NCI-H82 treated with DMSO at 0.1 percent for 48 hours (cell line): ENCODE data around the gene DUSP28.
"Not testable (repeated sequence)": the region's sequence is repeated elsewhere in the genome, so short reads cannot be mapped to it uniquely, and the experiment has no call there.

Experiments used
- DNase-seq: peaks from one replicate; lab custom pipeline; 2025; ENCODE audit not compliant: unreplicated experiment; lab: John Stamatoyannopoulos, UW

DUSP28 gene

DNA sequence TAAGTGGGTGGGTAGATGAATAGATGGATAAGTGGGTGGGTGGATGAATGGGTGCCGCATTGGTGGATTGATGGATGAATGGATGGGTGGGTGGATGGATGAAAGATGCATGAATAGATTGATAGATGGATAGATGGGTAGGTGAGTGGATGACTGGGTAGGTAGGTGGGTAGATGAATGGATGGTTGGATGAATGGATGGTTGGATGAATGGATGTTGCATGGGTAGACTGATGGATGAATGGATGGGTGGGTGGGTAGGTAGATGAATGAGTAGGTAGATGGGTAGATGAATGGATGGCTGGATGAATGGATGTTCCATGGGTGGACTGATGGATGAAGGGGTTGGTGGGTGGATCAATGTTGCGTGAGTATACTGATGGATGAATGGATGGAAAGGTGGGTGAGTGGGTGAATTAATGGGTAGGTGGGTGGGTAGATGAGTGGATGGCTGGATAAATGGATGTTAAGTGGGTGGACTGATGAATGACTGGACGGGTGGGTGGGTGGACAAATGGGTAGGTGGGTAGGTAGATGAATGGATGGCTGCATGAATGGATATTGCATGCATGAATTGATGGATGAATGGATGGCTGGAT lies 32.9 kb upstream of the DUSP28 start:
- DNase-seq = no peak

DNA sequence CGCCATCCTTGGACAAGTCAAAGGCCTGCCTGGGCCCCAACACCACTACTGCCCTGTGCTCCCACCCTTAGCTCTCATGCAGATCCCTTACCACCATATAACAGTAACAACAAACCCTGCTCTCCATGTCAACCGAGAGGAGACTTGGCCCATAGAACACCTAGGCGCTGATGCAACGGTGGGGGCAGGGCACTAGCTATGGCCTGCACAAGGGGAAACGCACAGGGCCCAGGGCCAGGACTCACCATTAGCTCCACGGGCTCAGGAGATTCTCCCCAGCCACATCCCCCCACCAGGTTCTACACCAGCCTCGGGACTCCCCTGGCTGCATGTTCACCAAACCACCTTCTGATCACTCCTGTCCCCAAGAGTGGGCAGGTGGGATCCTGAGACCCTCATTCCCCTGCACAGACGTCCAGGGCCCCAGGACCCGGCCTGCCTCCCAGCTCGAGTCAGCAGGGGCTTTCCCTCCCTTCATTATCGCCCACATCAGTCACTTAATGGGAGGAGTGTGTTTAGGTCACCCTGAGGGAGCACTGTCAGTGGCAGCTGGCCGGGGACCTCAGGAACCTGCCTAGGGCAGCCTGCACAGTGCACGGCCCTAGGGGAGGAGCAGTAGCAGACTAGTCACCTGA lies 31.6 kb upstream of the DUSP28 start:
- DNase-seq = no peak

DNA sequence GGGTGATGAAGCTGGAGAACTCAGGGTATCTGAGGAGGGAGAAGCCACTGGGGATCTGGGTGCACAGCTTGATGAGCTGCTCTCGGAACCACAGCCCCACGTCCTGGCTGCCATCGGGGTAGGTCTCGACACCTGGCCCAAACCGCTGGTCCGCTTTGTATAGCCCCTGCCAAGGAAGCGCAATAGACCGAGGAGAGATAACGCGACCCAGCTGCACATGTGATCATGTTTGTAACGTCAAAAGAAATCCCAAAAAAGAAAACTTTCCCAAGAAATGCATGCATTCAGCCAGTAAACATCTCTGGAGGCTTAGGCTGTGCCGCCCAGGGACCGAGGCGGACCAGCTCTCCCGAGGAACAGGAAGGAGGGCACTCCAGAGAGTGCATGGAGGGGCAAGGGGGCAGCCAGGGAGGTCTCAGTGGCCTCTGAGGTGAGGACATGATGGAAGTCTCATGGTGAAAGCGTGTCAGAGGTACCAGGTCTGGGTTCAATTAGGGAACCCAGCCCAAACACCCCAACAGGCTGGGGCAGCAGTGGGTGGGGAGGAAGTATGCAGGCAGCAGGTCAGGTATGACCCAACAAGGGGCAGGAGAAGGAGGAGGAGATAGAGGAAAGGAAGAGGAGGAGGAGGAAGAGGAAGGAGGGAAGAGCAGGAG lies 30.7 kb upstream of the DUSP28 start:
- no peak for DNase-seq

- DNase-seq = no peak
Observed at GRCh38 chr2:240530181-240530580, 30.0 kb upstream of the DUSP28 start.

- no peak for DNase-seq
Observed at GRCh38 chr2:240531038-240531437, 29.1 kb upstream of the DUSP28 start.

DNA sequence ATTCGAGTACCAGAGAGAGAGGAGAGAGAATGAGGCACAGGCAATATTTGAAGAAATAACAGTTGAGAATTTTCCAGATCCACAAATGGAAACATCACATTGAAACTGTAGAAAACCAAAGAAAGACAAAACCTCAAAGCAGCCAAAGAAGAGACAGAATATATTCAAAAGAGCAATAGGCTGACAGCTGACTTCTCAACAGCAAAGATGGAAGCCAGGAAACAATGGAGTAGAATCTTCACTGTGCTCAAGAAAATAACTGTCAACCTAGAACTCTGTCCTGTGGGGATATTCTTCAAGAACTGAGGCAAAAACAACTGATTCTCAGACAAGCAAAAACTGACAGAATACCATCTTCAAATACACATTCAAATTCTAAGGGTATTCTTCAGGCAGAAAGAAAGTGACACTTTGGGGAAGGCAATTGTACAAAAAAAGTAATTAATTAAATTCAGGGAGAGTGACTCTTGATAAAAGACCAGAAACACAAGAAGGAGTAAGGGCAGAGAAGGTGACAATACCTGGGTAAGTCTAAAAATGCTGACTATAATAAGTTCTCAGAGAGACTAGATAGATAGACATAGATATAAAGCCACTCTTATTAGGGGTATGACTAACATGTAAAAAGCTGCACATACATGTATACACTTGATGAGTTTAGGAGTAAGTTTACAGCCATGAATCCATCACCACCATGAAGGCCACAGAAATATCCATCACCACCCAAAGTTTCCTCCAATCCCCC lies 28.0 kb upstream of the DUSP28 start:
- no peak for DNase-seq

GRCh38 chr2:240538031-240538780 lies 22.0 kb upstream of the DUSP28 start:
- no peak for DNase-seq

GRCh38 chr2:240539101-240539500 lies 21.1 kb upstream of the DUSP28 start:
- DNase-seq = not testable (repeated sequence)

DNA sequence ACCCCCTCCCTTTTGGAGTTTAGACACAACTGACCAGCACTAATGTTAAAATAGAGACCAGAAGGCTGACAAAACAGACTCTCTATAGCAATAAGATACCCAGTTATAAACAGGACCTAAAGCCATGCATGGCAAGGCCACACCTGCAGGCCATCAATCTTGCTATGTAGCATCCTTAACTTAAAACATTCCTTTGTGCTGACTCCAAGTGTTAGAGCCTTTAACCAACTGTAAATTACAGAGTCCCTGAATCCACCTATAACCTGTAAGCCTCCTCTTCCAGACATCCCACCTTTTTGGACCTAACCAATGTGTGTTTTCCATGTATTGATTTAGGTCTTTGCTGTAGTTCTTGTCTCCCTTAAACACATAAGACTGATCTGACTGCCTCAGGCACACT lies 20.3 kb upstream of the DUSP28 start:
- DNase-seq = no peak

DNA sequence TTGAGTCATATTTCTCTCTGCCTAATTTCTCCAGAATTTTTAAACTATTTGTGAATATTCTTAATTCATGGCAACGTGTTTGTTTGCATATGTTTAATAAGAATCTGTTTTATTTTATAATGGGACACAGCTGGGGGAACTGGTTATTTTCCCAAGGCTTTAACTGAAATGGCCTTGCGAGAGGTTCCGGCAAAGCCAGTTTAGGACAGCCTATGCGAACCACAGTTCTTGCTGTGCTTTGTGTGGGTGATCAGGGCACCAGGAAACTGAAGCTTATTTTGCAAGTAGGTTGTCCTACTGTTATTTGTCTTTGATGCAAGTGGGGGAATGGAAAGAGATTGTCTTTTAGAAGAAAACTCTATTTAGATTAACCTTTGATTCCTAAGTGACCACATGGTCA lies 8.9 kb upstream of the DUSP28 start:
- no peak for DNase-seq

DNA sequence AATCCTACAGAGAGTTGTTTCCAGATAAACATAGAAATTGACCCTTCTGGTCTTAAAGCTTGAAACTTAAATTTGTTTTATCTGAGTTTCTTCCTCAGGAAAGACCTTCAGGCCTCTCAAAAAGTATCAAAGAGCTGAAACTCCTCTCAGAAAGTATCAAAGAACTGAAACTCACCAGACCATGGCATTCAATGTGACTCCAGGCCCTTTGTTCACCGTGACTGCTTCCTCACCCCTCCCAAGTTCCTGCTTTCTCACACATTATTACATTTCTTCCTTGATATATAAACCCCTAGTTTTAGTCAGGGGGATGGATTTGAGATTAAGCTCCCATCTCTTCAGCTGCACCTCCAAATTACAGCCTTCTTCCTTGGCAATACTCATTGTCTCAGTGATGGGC lies 8.3 kb upstream of the DUSP28 start:
- DNase-seq = no peak

- no peak for DNase-seq
Observed at GRCh38 chr2:240553956-240554480, 6.1 kb upstream of the DUSP28 start.

DNA sequence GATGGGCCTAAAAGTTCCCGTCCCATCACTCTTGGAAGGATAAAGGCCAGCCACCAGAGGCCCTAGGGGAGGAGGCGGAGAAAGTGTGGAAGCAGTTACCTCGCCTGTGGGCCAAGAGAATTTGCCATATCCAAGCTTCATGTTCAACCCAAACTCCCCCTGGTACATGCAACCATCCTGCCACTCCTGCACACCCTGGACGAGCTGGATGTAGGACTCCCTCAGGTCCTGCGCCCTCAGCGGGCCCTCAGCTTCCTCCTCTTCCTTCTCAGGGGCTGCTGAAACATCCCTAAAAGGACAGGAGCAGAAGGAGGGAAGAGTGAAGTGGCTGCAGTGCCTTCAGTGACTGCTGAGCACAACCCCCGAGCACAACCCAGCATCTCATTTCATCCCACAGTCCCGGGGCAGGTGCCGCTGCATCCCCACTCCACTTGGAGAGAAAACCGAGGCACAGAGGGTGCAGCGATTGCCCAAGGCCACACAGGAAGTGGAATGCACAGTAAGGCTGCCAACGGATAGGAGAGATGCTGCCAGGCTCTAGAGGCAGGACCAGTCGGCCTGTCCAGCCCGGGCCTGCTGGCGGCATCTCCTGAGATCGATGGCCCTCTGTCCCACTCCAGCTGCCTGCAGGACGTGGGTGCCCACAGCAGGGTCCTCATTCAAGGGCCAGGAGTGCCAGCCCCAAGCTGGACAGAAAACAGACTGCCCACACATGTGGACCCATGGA lies 5.2 kb upstream of the DUSP28 start:
- no peak for DNase-seq

GRCh38 chr2:240555541-240556250 lies 4.5 kb upstream of the DUSP28 start:
- no peak for DNase-seq

DNA sequence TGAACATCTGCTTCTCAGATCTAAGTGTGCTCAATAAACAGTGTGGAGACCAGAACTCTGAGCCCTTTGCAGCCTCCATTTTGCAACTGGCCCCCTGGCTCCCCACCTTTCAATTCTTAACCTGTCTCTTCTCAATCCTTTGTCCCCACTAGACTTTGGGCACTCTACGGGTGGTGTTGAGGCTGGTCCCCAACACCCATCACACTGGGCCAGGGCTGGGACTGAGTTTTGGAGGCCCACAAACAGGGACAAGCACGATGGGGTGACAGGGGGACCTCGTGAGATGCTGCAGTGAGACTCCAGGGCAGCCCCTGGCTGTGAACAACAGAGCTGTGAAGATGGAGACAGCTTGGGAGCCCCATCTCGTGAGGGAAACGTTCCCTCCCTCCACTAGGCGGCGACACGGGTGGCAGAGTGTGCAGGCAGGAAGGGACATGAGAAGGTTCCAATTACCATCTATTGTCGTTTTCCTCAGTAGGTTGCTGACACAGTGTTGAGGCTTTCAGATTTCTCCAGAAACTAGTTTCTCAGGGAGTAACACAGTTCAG lies 3.5 kb upstream of the DUSP28 start:
- no peak for DNase-seq

GRCh38 chr2:240557101-240557751 lies 2.9 kb upstream of the DUSP28 start:
- DNase-seq = no peak

DNA sequence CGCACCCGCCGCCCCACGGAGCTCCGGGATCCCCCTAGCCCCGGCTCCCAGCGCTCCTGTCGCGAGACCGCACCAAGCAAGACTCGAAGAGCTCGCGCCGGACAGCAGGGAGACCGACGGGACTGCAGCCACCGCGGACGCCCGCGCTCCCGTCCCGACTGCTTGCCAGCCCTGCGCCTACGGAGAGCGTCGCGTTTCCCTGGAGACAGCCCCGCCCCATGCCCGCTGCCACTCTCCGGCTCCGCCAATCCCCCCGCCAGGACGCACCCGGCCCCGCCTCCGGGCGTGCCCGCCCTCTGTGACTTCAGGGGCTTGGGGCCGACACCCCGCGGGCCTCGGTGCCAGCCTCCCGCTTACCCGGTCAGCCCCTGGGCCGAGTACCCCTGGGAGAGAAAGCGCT lies 2.3 kb upstream of the DUSP28 start, which contains the start of gene ANKMY1:
Gene ANKMY1 (minus strand): TSS at position 181 of the 400 bp plus-strand sequence. CDS start 653 bp downstream, outside the sequence.
- DNase-seq = no peak

GRCh38 chr2:240558236-240558761 lies 1.9 kb upstream of the DUSP28 start:
- no peak for DNase-seq
